ENCODE data around the gene OR4P4.

Gene OR4P4

DNA sequence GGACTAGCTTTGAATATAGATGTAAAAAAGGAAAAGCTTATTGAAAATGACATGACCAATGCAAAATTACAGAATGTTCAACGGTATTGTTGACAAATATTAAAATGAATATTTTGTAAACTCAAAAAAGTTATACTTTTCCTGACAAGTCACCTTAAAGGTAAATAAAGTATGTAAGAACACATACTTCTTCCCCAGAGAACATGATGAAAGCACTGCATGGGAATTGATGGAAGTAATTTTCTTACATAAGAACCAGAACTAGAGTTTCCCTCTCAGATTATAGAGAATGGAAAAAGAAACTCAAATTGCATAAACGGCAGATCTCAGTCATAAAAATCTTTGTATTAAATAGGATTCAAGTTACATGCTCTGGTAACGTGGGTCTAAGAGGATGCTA is at the start of gene OR4P4:
OR4P4 (plus strand) TSS at position 301 of the 400 bp plus-strand sequence.
- no peak for DNase-seq (ENCODE audit: low read depth in 2 of 2)
- TF ChIP-seq, protein P1, sequence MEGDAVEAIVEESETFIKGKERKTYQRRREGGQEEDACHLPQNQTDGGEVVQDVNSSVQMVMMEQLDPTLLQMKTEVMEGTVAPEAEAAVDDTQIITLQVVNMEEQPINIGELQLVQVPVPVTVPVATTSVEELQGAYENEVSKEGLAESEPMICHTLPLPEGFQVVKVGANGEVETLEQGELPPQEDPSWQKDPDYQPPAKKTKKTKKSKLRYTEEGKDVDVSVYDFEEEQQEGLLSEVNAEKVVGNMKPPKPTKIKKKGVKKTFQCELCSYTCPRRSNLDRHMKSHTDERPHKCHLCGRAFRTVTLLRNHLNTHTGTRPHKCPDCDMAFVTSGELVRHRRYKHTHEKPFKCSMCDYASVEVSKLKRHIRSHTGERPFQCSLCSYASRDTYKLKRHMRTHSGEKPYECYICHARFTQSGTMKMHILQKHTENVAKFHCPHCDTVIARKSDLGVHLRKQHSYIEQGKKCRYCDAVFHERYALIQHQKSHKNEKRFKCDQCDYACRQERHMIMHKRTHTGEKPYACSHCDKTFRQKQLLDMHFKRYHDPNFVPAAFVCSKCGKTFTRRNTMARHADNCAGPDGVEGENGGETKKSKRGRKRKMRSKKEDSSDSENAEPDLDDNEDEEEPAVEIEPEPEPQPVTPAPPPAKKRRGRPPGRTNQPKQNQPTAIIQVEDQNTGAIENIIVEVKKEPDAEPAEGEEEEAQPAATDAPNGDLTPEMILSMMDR (IDR thresholded peaks at IDR 0.05; ENCODE audit: low read depth, low read length): no peak
- H3K4me3 ChIP-seq (replicated peaks in 1 of 2; ENCODE audit: low read depth in 2 of 2, low read length in 2 of 2): no peak within 1 kb of the TSS

GRCh38 chr11:55607545-55607944 is 27.4 kb upstream of the OR4P4 start, which contains the start of gene OR4C11:
TSS of gene OR4C11 (minus strand) at chr11:55607645. CDS start at chr11:55604373, 3,272 bp downstream.
- TF ChIP-seq, protein P1 (IDR thresholded peaks at IDR 0.05; ENCODE audit: low read depth, low read length): no peak
- no peak within 1 kb of the TSS for H3K4me3 ChIP-seq (replicated peaks in 1 of 2; ENCODE audit: low read depth in 2 of 2, low read length in 2 of 2)
- DNase-seq (ENCODE audit: low read depth in 2 of 2): no peak

- no peak overlapping the region for H3K4me3 ChIP-seq (replicated peaks in 1 of 2; ENCODE audit: low read depth in 2 of 2, low read length in 2 of 2)
- TF ChIP-seq, protein P1 (IDR thresholded peaks at IDR 0.05; ENCODE audit: low read depth, low read length): no peak
- DNase-seq (ENCODE audit: low read depth in 2 of 2): no peak
Measured at GRCh38 chr11:55624531-55624930, 10.4 kb upstream of the OR4P4 start.

DNA sequence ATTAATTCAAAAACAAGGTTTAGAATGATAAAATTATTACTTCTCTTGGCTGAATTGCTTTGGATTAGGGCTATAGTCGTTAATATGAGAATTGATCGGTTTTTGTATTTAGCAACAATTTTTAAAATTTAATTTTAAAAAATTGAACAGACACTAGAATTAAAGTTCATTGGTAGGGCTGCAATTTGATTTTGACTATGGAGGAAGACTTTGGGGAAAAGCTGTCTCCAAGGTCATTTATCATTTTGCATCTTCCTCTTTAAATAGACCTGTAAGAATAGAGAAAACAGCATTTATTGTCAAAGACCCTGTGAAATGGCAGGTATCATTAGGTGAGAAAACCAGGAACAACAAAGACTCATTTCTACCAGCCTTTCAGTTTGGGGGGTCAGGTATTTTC is 13.1 kb downstream of the OR4P4 start, which contains the start of gene OR4S2:
OR4S2 (plus strand) TSS at position 301 of the 400 bp plus-strand sequence. CDS start 2,577 bp downstream, outside the sequence.
- TF ChIP-seq, protein P1 (IDR thresholded peaks at IDR 0.05; ENCODE audit: low read depth, low read length): no peak
- no peak for DNase-seq (ENCODE audit: low read depth in 2 of 2)
- H3K4me3 ChIP-seq (replicated peaks in 1 of 2; ENCODE audit: low read depth in 2 of 2, low read length in 2 of 2): no peak within 1 kb of the TSS

- TF ChIP-seq, protein P1 (IDR thresholded peaks at IDR 0.05; ENCODE audit: low read depth, low read length): no peak
- no peak overlapping the region for H3K4me3 ChIP-seq (replicated peaks in 1 of 2; ENCODE audit: low read depth in 2 of 2, low read length in 2 of 2)
- DNase-seq (ENCODE audit: low read depth in 2 of 2): no peak
Measured at GRCh38 chr11:55652560-55652959, 17.6 kb downstream of the OR4P4 start.

DNA sequence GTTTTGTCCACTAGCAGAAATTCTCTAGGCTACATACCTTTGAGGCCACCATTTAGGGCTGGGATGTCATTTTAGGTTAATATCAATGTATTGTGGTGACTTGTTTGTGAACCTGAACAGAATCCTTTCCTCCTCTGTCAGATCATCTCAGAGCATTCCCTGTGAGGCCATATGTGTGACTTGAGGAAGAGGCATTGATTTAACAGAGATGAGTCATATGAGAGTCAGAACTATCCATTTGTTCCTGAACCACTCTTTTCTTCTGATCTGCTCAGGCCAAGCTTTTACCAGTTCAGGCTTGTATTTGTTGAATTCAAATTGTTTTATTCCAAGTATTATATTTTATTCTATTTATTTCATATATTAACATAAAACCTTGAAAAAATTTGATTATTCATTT is 20.2 kb downstream of the OR4P4 start:
- DNase-seq (ENCODE audit: low read depth in 2 of 2): no peak
- no peak overlapping the region for H3K4me3 ChIP-seq (replicated peaks in 1 of 2; ENCODE audit: low read depth in 2 of 2, low read length in 2 of 2)
- TF ChIP-seq, protein P1 (IDR thresholded peaks at IDR 0.05; ENCODE audit: low read depth, low read length): no peak

DNA sequence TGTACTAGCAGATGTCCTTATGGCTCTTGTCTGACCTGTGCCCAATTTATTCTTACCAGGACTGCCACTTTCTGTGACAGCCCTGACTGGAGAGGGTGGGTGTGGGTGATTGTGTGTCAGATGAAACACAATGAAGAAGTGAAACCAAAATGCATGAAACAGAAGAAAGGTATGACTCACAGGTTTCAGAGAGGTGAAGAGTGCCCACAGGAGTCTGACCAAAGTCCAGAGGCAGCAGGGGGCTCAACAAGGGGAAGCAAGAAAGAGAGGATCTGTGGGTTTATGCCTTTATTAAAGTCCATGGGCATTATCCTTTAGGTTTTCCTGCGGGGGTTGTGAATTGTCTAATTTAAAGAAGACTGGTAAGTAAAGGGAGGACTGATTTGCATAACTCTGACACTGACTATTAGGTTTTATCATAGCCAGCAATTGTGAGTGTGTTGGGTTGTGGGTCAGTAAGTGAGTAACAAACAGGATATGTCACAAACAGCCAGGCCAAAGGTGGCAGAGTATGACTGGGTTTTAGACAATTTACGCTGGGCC is 23.2 kb downstream of the OR4P4 start:
- TF ChIP-seq, protein P1 (IDR thresholded peaks at IDR 0.05; ENCODE audit: low read depth, low read length): no peak
- DNase-seq (ENCODE audit: low read depth in 2 of 2): no peak
- H3K4me3 ChIP-seq (replicated peaks in 1 of 2; ENCODE audit: low read depth in 2 of 2, low read length in 2 of 2): no peak overlapping the region

All from cardiac fibroblast (primary cell).